HG03135 (cell line): Measurements from ENCODE around the gene RPL22.

Experiments
- ATAC-seq: cut with Tn5 transposase; IDR thresholded peaks from one replicate; pipeline ENCODE4 v1.9.1; 2021; ENCODE audit warnings: mild to moderate bottlenecking, moderate library complexity; ENCODE audit not compliant: unreplicated experiment

Gene RPL22

GRCh38 chr1:6175411-6175828 lies 24.0 kb downstream of the RPL22 start:
- no peak for ATAC-seq

DNA sequence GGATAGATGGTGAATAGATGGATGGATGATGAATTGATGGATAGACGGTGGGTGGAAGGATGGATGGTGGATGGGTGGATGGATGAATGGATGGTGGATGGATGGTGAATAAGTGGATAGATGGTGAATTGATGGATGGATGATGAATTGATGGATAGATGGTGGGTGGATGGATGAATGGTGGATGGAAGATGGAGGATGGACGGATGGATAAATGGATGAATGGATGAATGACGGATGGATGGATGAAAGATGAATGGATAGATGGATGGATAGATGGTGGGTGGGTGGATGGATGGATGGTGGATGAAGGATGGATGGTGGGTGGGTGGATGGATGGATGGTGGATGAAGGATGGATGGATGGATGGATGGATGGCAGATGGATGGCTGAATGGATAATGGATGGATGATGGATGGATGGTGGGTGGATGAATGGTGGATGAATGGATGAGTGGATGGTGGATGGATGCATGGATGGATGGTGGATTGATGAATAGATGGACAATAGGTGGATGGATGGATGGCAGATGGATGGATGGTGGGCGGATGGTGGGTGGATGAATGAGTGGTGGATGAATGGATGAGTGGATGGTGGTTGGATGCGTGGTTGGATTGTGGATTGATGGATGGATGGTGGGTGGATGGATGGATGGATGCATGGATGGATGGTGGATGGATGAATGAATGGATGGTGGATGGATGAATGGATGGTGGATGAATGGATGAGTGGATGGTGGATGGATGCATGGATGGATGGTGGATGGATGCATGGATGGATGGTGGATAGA lies 24.6 kb downstream of the RPL22 start:
- no peak for ATAC-seq

DNA sequence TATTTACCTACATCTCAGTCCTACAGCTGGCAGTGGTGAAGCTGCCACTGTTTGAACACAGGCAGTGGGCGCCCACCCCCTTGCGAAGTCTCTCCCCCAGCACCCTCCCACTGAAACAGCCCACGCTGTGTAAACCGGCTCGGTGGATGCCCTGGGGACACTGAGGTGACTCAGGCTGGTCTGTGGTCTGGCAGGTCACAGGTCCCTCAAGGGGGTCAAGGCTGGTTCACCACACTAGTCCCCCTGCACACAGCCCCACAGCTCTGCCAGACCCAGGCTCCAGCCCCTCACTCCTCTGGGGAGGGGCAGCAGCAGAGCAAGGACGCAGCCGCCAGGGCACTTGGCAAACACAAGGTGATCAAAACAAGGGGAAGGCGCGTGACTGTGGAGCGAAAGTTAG lies 26.8 kb downstream of the RPL22 start:
- ATAC-seq: no peak

DNA sequence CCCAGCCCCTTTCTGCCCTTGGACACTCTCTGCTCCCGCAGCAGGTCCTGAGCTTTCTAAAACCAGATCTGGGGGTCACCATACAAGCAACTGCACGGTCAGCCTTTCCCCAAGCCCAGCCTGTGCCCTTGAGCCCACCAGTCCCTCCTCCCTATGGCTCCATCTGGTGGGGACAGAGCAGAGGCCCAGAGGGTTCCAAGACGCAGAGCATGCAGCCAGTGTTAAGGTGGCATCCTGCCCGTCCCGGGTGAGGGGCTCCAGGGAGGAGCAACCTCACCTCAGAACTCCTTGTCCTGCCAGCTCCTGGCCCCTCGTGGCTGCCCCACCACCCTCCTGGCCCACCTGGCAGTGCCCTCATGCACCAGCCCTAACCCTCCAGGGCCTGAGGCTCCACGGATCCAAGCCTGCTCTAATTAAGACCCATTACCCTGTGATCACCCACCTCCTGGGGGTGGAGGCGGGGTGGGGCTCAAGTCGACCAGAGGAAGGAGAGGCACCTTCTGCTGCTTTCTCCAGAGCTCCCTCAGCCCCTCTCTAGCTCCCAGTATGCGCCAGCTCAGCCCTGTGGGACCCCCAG lies 27.8 kb downstream of the RPL22 start:
- no peak for ATAC-seq

GRCh38 chr1:6170742-6171201 lies 28.6 kb downstream of the RPL22 start:
- no peak for ATAC-seq

DNA sequence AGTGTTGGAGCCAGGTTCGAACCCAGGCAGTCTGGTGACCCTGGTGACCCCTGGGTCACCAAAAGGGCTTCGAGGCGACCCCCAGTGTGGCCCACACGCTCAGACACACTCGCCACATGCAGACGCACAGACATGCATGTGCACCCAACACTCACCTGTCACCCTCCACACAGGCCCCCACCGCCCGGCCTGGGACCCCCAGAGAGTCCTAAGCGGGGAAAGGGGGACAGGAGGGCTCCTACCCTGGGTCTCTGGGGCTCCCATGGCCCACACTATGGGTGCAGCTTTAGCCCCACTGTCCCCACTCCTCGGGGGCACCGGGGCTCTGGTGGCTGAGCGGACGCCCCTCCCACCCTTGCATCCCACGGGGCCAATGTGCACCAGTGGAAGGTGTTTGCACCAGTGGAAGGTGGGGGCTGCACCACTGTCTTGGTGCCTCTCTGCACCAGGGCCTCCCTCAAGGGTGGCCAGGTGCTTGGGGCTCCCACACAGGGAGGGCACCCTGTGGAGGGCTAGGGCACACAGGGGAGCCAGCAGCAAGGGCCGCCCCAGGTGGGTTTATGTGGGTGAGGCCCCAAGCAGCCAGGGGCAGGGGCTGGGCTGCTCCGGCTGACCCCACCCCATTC lies 29.2 kb downstream of the RPL22 start:
- ATAC-seq: no peak

DNA sequence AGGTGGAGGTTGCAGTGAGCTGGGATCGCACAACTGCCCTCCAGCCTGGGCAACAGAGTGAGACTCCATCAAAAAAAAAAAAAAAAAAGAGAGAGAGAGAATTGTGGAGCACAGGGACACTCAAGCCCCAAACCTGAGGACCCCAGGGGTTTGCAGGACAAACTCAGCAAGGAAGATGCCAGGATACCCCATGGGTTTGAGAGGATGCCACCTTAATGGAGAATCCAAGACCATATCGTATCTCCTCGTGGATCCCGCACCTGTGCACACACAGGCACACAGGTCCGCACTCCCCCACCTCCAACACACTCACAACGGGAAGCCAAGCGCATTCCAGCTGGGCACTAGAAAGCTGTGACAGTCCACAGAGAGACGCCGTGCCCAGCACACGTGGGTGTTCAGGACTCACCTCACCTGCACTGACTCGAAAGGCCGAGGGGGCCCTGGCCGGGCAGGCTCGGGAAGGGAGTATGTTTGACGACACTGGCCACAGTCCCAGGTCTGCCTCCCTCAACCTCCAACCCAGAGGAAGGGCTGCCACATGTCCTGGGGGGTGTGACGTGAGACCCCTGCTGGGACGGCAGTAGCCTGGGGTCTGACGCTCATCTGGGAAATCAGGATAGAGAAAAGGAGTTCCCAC lies 30.3 kb downstream of the RPL22 start:
- no peak for ATAC-seq

- ATAC-seq: no peak
Measured at GRCh38 chr1:6167391-6168303, 31.7 kb downstream of the RPL22 start.

DNA sequence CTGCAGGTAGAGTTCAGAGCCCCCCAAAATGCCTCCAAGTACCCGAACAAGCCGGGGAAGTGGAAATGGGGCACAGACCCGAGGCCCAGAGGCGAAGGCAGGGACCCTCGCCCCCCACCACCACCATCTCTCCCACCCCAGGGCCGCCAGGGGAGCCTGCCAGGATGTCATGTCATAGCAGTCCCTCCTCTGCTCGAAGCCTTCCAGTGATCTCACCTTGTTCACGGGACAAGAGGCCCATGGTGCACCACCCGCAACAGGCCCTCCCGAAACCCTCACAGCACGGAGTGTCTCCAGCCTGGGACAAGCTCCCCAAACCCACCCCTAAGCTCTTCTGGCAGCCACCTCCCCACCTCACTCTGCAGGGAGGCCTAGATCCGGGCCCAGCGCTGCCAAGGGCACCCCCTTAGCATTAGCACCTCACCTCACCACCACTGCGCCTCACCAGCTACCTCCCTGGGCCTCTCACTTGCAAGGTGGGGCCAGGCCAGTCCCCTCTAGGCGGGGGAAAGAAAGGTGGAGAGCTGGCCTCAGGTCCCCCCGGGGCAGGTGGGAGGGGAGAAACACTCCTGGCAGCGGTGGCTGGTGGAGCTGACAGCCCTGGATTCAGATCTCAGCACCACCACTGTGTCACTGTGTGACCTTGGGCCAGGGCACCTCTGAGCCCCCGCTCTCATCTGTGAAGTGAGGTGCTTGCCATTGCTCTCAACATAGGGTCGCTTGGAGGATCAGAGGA lies 32.6 kb downstream of the RPL22 start:
- no peak for ATAC-seq

GRCh38 chr1:6166221-6166620 lies 33.2 kb downstream of the RPL22 start:
- no peak for ATAC-seq

- ATAC-seq: no peak
Measured at GRCh38 chr1:6165441-6165985, 33.9 kb downstream of the RPL22 start.

- ATAC-seq: no peak
Measured at GRCh38 chr1:6165027-6165426, 34.4 kb downstream of the RPL22 start.

DNA sequence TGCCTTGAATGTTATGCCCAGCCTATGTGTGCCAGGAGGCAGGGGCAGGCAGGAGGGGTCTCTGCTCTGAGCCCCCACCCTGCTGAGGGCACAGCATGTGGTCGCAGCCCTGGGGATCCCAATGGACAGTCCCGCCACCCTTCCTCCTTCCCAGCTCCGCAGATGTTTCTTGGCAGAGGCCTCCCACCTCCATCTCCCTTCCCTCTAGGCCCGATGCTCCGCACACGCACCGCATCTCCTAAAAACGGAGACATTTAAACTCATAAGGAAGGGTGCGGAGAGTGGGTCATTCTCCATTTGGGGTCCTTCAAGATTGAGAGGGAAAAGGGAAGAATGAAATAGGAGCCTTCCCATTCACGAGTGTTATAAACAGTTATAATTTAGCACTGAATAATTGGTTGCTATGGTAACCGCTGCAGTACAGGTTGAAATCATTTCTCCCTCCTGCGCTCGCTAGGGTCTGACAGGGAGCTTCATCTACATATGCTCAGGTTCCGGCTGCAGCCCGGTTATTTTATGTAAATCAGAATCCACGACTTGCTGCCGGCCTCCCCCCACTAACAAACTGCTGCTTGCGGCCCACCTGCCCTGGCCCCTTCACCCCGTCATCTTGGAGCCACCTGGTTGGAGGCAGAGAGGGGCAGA lies 35.3 kb downstream of the RPL22 start:
- no peak for ATAC-seq

DNA sequence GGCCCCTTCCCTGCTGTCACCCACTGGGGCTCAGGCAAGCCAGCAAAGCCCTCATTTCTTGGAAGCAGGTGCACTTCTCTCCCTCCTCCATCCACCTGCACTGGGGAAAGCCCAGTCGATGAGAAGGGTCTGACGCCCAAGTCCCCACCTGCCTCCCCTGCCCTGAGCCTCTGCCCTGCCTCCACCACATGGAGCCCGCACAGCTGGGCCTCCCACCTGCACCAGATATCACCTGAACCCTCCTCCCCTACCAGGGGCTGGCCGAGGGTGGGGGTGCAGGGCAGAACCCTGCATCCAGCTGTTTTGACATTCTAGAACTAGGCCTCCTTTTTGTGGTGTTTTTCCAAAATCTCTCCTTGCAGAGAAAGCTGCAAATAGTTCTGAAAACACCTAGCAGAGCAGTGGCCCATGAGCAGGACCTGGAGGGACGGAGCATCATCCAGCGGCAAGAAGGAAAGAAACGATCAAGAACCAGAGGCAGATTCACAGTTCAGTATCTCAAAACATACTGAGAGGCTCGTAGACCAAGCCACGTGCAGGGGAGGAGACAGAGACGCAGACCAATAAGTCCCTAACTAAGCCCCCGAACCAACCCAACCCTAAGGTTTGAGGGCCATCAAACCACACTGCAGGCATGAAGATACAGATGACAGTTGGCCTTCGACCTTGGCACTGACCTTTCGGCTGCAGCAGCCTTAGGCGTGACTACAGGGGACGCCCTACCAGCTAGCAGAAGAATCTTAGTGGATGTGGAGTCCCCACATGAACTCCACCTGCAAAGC lies 36.0 kb downstream of the RPL22 start:
- no peak for ATAC-seq

DNA sequence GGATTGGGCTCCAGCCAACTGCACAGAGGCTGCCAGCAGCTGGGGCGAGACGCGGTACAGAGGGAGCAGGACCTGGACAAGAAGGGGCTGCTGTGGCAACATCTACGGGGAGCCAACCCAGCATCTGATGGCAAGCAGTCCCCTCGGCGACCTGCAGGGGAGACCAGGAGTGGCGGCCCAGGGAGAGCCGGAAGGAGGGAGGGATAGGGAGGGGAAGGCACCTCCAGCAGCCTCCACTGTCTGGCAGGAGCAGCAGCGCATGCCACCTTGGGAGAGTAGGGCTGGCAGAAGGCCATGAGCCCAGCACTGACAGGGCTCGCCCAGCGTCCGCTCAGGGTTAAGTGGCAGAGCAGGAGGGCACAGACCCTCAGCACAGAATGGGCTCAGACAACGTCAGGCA lies 36.6 kb downstream of the RPL22 start:
- no peak for ATAC-seq

GRCh38 chr1:6162341-6162740 lies 37.1 kb downstream of the RPL22 start:
- no peak for ATAC-seq

DNA sequence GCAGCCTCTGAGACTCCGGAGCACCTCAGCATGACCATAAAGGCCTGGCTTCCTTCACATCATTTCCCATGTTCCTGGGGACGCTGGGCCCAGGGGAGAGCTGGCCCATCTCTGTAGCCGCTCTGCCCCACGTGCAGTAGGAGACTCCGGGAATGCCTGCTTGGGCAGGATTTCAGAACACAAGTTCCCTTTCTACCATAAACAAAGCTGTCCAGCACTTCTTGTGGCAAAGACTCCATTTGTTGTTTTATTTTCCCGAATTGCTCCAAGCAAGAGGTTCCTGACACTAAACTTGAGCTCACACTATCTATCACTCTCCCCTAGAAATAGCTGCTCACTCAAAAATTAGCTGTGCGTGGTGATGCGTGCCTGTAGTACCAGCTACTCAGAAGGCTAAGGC lies 41.2 kb downstream of the RPL22 start:
- no peak for ATAC-seq

GRCh38 chr1:6157528-6158174 lies 41.7 kb downstream of the RPL22 start:
- no peak for ATAC-seq
